IPS DF 6.9 (cell line): ENCODE data around the gene EME2.

Experiments used
- DNase-seq: peaks from one replicate; pipeline ENCODE4 v3.0.0-alpha.2; 2013; ENCODE audit warnings: low read depth, low spot score
- H3K27ac ChIP-seq: one replicate; pipeline ENCODE4 v1.5.1; 2013; ENCODE audit warnings: low read length, control low read depth
- H3K27me3 ChIP-seq: 2 replicates; pipeline ENCODE4 v1.6.1; 2013; ENCODE audit warnings: mild to moderate bottlenecking, low read length; ENCODE audit not compliant: control insufficient read depth, insufficient read depth
- H3K36me3 ChIP-seq: 2 replicates; pipeline ENCODE4 v1.6.1; 2013; ENCODE audit warnings: low read length; ENCODE audit not compliant: control insufficient read depth, insufficient read depth
- H3K4me1 ChIP-seq: 2 replicates; pipeline ENCODE4 v1.6.1; 2013; ENCODE audit warnings: low read length; ENCODE audit not compliant: control insufficient read depth, insufficient read depth
- H3K4me3 ChIP-seq: 2 replicates; pipeline ENCODE4 v1.5.1; 2013; ENCODE audit warnings: mild to moderate bottlenecking, low read length
- H3K9me3 ChIP-seq: 2 replicates; pipeline ENCODE4 v1.6.1; 2013; ENCODE audit warnings: low read length, inconsistent platforms; ENCODE audit not compliant: control insufficient read depth, insufficient read depth
- WGBS: extraction: QIAGEN DNeasy Blood & Tissue Kit; methylation state at CpG from one replicate; pipeline ENCODE4 v1.1.7; 2013; ENCODE audit warnings: mixed read lengths, missing lambda C conversion rate; ENCODE audit not compliant: insufficient read length, insufficient coverage; 5-methylcytosine and 5-hydroxymethylcytosine counted together

EME2 gene

GRCh38 chr16:1786242-1787055, 13.8 kb downstream of the EME2 start:
- H3K4me3 ChIP-seq: no peak overlapping the region
- H3K27ac ChIP-seq: no peak overlapping the region
- no peaks in the 10 kb centered on the region for H3K4me1 ChIP-seq
- peaks cover 31% of the 10 kb centered on the region for H3K36me3 ChIP-seq
- no CpG with 5 or more reads among the region's 51 CpGs for WGBS
- no peak for DNase-seq
- H3K9me3 ChIP-seq: no peaks in the 10 kb centered on the region
- no peaks in the 10 kb centered on the region for H3K27me3 ChIP-seq

GRCh38 chr16:1787056-1787321, 14.4 kb downstream of the EME2 start:
- Histone ChIP-seq H3K9me3 (no peaks in the 10 kb centered on the region), H3K36me3 (peaks cover 31% of the 10 kb centered on the region), H3K4me1 (no peaks in the 10 kb centered on the region), H3K27ac (no peak overlapping the region), H3K27me3 (no peaks in the 10 kb centered on the region), H3K4me3 (no peak overlapping the region)
- DNase-seq: no peak
- no CpG with 5 or more reads among the region's 6 CpGs for WGBS

- no peak overlapping the region for H3K4me3 ChIP-seq
- DNase-seq: no peak
- no peaks in the 10 kb centered on the region for H3K9me3 ChIP-seq
- no peaks in the 10 kb centered on the region for H3K27me3 ChIP-seq
- H3K27ac ChIP-seq: no peak overlapping the region
- WGBS: no CpG with 5 or more reads among the region's 44 CpGs
- H3K4me1 ChIP-seq: no peaks in the 10 kb centered on the region
- H3K36me3 ChIP-seq: peaks cover 31% of the 10 kb centered on the region
Measured at GRCh38 chr16:1787322-1788094, 14.9 kb downstream of the EME2 start.

GRCh38 chr16:1788095-1788707, 15.6 kb downstream of the EME2 start:
- H3K4me3 ChIP-seq: no peak overlapping the region
- H3K36me3 ChIP-seq: peaks cover 31% of the 10 kb centered on the region
- H3K27me3 ChIP-seq: no peaks in the 10 kb centered on the region
- DNase-seq: no peak
- H3K4me1 ChIP-seq: no peaks in the 10 kb centered on the region; the same call in 1 of the 2 replicates
- H3K9me3 ChIP-seq: no peaks in the 10 kb centered on the region
- WGBS: no CpG with 5 or more reads among the region's 38 CpGs
- no peak overlapping the region for H3K27ac ChIP-seq

GRCh38 chr16:1788708-1789100, 16.1 kb downstream of the EME2 start:
- WGBS: no CpG with 5 or more reads among the region's 19 CpGs
- Histone ChIP-seq H3K27me3 (no peaks in the 10 kb centered on the region), H3K9me3 (no peaks in the 10 kb centered on the region), H3K27ac (no peak overlapping the region), H3K4me1 (no peaks in the 10 kb centered on the region; the same call in 1 of the 2 replicates), H3K4me3 (no peak overlapping the region), H3K36me3 (peaks cover 31% of the 10 kb centered on the region)
- DNase-seq: no peak

GRCh38 chr16:1789643-1790045, 17.0 kb downstream of the EME2 start:
- no CpG with 5 or more reads among the region's 25 CpGs for WGBS
- DNase-seq: no peak
- no peak overlapping the region for H3K27ac ChIP-seq
- no peaks in the 10 kb centered on the region; the same call in 1 of the 2 replicates for H3K4me1 ChIP-seq
- H3K4me3 ChIP-seq: no peak overlapping the region
- H3K9me3 ChIP-seq: no peaks in the 10 kb centered on the region
- peaks cover 31% of the 10 kb centered on the region for H3K36me3 ChIP-seq
- no peaks in the 10 kb centered on the region for H3K27me3 ChIP-seq

- H3K27me3 ChIP-seq: no peaks in the 10 kb centered on the region
- no peaks in the 10 kb centered on the region; the same call in 1 of the 2 replicates for H3K4me1 ChIP-seq
- no CpG with 5 or more reads among the region's 15 CpGs for WGBS
Measured at GRCh38 chr16:1790261-1790610, 17.6 kb downstream of the EME2 start.

GRCh38 chr16:1790611-1791255, 18.1 kb downstream of the EME2 start:
- no peak for DNase-seq
- Histone ChIP-seq H3K27ac (no peak overlapping the region), H3K36me3 (peaks cover 27% of the 10 kb centered on the region), H3K4me1 (no peaks in the 10 kb centered on the region; the same call in 1 of the 2 replicates), H3K9me3 (no peaks in the 10 kb centered on the region), H3K4me3 (no peak overlapping the region), H3K27me3 (no peaks in the 10 kb centered on the region)
- no CpG with 5 or more reads among the region's 44 CpGs for WGBS

More at GRCh38 chr16:1790261-1790610, 17.6 kb downstream of the EME2 start:
- Histone ChIP-seq H3K27ac (no peak overlapping the region), H3K9me3 (no peaks in the 10 kb centered on the region), H3K4me3 (no peak overlapping the region), H3K36me3 (peaks cover 27% of the 10 kb centered on the region)
- no peak for DNase-seq

GRCh38 chr16:1791256-1791942, 18.8 kb downstream of the EME2 start:
- no peaks in the 10 kb centered on the region for H3K9me3 ChIP-seq
- no peaks in the 10 kb centered on the region for H3K27me3 ChIP-seq
- peaks cover 24% of the 10 kb centered on the region for H3K36me3 ChIP-seq
- no peak overlapping the region for H3K27ac ChIP-seq
- no peaks in the 10 kb centered on the region; the same call in 1 of the 2 replicates for H3K4me1 ChIP-seq
- H3K4me3 ChIP-seq: no peak overlapping the region
- no peak for DNase-seq
- no CpG with 5 or more reads among the region's 53 CpGs for WGBS
